BE2C (cell line): ENCODE measurements around the gene USH1C.

Experiments used
- DNase-seq: peaks from one replicate; pipeline ENCODE4 v3.0.0-alpha.2; 2020
- H3K27me3 ChIP-seq: fragments of 250-450 bp; sonication (Bioruptor Pico); 2 replicates; pipeline ENCODE4 v1.5.1; 2020; ENCODE audit warnings: mild to moderate bottlenecking
- H3K36me3 ChIP-seq: fragments of 250-450 bp; sonication (Bioruptor Pico); 2 replicates; pipeline ENCODE4 v1.5.1; 2020; ENCODE audit warnings: mild to moderate bottlenecking
- H3K4me1 ChIP-seq: fragments of 250-450 bp; sonication (Bioruptor Pico); 2 replicates; pipeline ENCODE4 v1.5.1; 2020
- H3K4me3 ChIP-seq: 2 replicates; pipeline ENCODE4 v1.5.1; 2011; ENCODE audit warnings: low read depth, low read length
- H3K9me3 ChIP-seq: fragments of 250-450 bp; sonication (Bioruptor Pico); 2 replicates; pipeline ENCODE4 v1.5.1; 2020
- TF ChIP-seq, protein P1 (sequence below): IDR thresholded peaks from 2 replicates; pipeline ENCODE4 v1.5.1; 2012; ENCODE audit warnings: mild to moderate bottlenecking, low read depth, low read length

USH1C gene

DNA sequence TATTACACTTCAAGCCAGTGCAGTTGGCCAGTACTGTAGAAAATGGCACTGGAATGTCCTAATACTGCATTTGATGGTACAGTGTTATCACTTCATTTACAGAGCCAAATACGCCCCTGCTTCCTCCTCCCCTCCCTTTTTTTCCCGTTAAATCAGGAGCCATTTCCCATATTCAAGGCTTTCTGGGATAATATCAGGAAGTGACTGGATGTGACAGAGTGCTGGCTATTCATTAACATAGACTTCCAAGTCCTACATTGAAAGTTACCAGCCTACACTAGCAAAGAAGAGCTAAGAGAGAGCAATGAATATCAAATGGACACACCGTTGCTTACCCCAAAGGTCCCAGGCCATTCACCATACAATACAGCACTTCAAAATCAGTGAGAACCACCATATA, 35.4 kb downstream of the USH1C start:
- TF ChIP-seq, protein P1, sequence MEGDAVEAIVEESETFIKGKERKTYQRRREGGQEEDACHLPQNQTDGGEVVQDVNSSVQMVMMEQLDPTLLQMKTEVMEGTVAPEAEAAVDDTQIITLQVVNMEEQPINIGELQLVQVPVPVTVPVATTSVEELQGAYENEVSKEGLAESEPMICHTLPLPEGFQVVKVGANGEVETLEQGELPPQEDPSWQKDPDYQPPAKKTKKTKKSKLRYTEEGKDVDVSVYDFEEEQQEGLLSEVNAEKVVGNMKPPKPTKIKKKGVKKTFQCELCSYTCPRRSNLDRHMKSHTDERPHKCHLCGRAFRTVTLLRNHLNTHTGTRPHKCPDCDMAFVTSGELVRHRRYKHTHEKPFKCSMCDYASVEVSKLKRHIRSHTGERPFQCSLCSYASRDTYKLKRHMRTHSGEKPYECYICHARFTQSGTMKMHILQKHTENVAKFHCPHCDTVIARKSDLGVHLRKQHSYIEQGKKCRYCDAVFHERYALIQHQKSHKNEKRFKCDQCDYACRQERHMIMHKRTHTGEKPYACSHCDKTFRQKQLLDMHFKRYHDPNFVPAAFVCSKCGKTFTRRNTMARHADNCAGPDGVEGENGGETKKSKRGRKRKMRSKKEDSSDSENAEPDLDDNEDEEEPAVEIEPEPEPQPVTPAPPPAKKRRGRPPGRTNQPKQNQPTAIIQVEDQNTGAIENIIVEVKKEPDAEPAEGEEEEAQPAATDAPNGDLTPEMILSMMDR: no peak
- no peaks in the 10 kb centered on the region for H3K36me3 ChIP-seq
- DNase-seq: no peak
- no peaks in the 10 kb centered on the region for H3K9me3 ChIP-seq
- no peaks in the 10 kb centered on the region for H3K27me3 ChIP-seq
- no peaks in the 10 kb centered on the region for H3K4me1 ChIP-seq
- no peak overlapping the region for H3K4me3 ChIP-seq

DNA sequence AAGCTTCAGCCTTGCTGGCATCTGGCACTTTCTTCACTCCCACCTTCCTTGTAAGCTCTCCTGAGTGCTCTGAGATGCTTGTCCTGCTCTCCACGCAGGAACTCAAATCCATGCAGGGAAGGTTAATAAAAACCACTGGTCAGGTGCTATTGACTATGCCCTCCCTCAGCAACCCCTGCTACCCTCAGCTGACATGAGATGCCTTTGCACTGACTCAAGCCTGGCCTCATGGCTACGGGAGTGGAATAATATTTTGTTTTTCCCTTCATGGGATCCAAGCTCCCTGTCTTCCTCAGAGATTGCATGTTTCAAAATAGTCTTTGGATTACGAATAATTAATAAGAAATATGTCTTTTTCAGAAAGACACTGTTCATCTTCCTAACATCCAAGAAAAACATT, 35.9 kb downstream of the USH1C start:
- DNase-seq: no peak
- no peaks in the 10 kb centered on the region for H3K36me3 ChIP-seq
- H3K4me3 ChIP-seq: no peak overlapping the region
- H3K4me1 ChIP-seq: no peaks in the 10 kb centered on the region
- no peaks in the 10 kb centered on the region for H3K9me3 ChIP-seq
- no peaks in the 10 kb centered on the region for H3K27me3 ChIP-seq
- TF ChIP-seq, protein P1: no peak

DNA sequence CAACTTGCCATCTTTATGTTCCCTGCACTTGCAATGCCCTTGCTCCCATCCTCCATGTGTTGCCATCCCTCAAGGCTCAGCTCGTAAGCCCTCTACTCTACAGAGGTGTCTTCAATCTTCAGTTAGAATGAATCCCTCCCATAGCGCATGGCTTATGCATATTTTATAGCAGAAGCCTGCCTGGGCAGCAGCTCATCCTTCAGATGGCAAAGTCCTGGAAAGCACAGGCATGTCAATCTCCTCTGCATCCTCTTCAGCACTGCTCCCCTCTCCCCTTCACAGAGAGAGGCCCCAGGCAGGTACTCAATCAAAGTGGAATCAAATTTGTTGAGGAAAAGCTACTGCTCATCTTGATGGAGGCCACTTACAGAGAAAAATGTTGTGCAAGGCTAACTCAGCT, 36.4 kb downstream of the USH1C start:
- H3K27me3 ChIP-seq: no peaks in the 10 kb centered on the region
- no peak overlapping the region for H3K4me3 ChIP-seq
- no peaks in the 10 kb centered on the region for H3K9me3 ChIP-seq
- no peaks in the 10 kb centered on the region for H3K36me3 ChIP-seq
- no peaks in the 10 kb centered on the region for H3K4me1 ChIP-seq
- TF ChIP-seq, protein P1: no peak
- no peak for DNase-seq

DNA sequence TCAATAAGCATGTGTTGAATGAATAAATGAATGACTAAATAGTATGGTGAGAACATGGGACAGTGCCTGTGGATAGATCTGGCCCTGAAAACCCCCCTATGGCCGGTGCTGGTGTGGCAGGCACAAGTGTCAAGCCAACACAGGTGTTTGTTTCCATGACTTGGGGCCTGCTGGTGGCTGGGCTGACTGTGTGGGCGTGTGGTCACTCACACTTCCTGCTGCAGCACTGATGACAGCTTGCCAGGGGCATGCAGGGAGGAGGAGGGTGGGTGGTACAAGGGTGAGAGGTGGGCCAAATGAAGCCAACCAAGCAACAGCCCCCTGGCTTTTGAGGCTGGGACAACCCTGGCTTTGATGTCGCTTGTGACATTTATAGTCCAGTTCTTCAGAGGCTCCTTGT, 37.3 kb downstream of the USH1C start:
- no peak for DNase-seq
- Histone ChIP-seq H3K4me3 (no peak overlapping the region), H3K9me3 (no peaks in the 10 kb centered on the region), H3K27me3 (no peaks in the 10 kb centered on the region), H3K36me3 (no peaks in the 10 kb centered on the region), H3K4me1 (no peaks in the 10 kb centered on the region)
- TF ChIP-seq, protein P1: no peak

DNA sequence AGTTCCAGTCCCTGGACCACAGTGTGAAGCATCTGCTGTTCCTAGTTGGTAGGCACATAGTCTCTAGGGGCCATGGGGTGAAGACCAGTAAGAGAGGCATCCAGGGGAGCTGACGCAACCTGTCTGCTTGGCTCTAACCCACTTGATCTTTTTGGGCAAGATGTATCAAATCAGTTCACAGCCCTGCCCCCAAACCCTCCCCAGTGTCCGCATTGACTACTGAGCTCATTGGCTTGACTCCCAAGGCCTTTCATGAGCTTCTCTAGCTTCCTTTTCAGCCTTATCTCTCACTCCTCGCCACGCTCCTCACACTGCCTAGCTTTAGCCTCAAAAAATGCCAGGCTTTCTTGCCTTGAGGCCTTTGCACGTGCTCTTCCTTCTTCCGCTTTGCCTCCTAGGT, 37.9 kb downstream of the USH1C start:
- TF ChIP-seq, protein P1: no peak
- no peaks in the 10 kb centered on the region for H3K9me3 ChIP-seq
- no peak for DNase-seq
- H3K4me1 ChIP-seq: no peaks in the 10 kb centered on the region
- H3K36me3 ChIP-seq: no peaks in the 10 kb centered on the region
- H3K4me3 ChIP-seq: no peak overlapping the region
- H3K27me3 ChIP-seq: no peaks in the 10 kb centered on the region

DNA sequence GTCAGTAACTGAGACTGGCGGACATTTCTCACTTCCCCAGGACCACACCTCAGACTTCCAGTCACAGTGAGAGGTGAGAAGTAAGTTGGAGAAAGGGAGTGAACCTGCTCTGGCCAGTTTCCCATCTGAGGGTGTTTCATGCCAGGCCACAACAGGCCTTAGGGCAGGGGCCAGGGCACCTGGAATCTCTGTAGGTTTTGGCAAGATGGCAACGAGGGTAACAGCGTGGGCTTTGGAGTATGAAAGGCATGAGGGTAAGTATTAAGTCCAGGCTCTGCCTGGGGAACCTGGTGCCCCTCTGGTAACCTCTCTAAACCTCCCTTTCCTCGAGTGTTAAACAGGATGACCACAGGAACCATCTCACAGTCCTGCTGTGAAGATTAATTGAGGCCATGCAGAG, 39.1 kb downstream of the USH1C start:
- Histone ChIP-seq H3K9me3 (no peaks in the 10 kb centered on the region), H3K27me3 (no peaks in the 10 kb centered on the region), H3K36me3 (no peaks in the 10 kb centered on the region), H3K4me1 (no peaks in the 10 kb centered on the region), H3K4me3 (no peak overlapping the region)
- TF ChIP-seq, protein P1: no peak
- DNase-seq: no peak
